CD4-positive, alpha-beta T cell treated with Interleukin-2 at 100 ng/mL for 4 hours (primary cell): Measurements from ENCODE around the gene CCDC197.
A peak's percentile ranks its signal among the peaks of the same experiment; 100 is the strongest.

ENCODE experiments used
- DNase-seq: peaks from one replicate; pipeline ENCODE4 v3.0.0-alpha.2; 2020; ENCODE audit warnings: low spot score

Gene CCDC197

DNA sequence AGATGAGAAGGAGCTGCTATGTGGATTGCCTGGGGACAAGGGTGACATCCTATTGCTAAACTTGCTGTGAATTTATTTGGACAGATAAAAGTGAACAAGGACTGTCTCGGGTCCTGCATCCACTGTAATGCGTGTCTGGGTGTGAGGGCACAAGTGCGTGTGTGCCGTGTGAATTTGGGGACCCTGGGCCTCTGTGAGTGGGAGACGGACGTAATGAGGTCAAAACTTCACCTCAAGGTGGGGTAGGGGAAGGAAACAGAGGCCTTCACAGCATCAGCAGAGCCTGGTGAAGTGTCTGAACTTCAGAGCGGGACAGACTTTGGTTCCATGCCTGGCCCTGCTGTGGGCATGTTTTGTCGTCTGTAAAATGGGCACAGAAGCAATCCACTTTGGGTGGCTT, 35.5 kb upstream of the CCDC197 start:
- no peak for DNase-seq

GRCh38 chr14:93962701-93963601, 34.1 kb upstream of the CCDC197 start:
- peak; percentile 61 for DNase-seq

DNA sequence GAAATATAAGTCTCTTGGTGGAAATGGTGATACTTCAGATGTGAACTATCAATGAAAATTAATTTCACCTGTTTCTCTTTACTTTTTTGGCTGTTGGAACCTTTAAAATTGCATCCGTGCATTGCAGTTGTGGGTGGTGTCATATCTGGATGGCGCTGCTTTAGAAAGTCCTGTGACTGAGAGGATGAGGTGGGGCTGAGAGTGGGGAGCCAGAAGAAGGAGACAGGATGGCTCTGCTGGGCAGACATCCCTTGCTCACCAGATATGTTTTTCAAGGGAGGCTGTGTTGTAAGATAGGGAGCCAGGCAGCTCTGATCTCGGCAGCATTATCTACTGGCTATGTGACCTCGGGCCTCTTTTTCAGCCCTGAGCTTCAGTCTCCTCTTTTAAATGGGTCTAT, 33.4 kb upstream of the CCDC197 start:
- no peak for DNase-seq

DNA sequence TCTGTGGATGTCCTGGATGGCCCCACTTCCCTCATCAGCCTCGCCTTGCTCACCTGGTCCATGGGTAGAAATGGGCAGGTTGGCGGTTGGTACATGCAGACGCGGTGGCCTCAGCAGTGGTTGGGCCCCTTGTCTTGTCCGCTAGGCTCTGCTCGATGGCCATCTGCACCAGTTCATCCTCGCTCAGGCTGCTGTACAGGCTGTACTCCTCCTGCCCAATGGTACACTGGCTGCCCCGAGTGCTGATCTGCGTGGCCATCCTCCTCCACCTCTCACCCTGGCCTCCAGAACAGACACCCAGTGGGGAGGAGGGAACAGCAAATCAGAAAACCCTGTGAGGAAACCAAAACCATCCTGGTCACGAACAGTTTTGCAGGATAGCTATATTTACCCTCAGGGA, 32.8 kb upstream of the CCDC197 start:
- no peak for DNase-seq

- DNase-seq = no peak
Measured at GRCh38 chr14:93964820-93965286, 32.2 kb upstream of the CCDC197 start.

- no peak for DNase-seq
Measured at GRCh38 chr14:93965287-93965821, 31.7 kb upstream of the CCDC197 start.

DNA sequence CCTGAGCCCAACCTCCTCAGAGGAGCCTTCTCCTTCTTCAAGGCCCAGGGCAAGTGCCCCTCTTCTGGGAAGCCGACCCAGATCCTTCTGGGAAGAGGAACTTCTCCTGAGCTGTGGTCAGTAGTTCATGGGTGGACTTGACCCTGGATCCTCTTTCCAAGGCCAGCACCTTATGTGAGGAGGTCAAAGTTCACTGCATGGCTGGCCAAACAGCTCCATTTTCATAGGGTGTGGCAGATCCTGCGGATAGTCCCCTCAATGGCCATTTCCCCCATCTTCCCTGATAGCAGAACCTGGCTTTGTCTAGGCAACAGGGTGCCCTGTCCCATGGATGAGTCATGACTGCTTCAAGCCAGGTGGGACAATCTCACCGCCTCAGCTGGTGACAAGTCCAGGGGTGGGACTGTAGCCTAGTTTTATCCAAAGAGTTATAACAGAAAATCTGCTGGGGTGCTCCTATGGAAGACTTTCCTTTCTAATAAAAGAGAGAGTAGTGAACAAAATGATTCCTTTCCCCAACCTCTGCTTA, 31.1 kb upstream of the CCDC197 start:
- DNase-seq = no peak

DNA sequence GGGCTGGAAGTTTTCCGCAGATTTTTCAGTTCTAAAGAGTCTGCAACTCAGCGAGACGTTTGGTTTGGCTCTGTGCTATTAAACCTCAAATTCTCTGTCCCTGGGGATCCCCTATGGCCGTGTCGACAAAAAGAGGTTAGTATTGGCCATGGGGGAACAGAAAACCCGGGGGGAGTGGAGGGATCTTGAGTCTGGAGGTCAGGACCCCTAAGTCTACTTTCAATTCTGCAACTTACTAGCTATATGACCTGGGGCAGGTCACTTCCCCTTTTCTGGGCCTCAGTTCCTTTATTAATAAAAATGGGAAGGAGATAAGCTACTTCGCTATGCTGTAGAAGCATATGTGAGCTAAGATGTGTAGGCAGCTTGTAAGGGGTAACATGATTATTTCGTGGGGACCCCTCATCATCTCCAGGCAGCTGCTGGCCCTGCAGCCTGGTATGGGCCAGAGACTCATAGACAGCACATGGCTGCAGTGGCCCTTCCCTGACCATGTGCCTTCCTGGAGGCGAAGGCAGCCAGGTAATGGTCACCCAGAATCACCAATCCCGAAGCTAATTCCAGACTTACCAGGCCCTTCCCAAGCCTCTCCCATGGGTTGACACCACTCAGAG, 29.4 kb upstream of the CCDC197 start:
- DNase-seq = no peak

DNA sequence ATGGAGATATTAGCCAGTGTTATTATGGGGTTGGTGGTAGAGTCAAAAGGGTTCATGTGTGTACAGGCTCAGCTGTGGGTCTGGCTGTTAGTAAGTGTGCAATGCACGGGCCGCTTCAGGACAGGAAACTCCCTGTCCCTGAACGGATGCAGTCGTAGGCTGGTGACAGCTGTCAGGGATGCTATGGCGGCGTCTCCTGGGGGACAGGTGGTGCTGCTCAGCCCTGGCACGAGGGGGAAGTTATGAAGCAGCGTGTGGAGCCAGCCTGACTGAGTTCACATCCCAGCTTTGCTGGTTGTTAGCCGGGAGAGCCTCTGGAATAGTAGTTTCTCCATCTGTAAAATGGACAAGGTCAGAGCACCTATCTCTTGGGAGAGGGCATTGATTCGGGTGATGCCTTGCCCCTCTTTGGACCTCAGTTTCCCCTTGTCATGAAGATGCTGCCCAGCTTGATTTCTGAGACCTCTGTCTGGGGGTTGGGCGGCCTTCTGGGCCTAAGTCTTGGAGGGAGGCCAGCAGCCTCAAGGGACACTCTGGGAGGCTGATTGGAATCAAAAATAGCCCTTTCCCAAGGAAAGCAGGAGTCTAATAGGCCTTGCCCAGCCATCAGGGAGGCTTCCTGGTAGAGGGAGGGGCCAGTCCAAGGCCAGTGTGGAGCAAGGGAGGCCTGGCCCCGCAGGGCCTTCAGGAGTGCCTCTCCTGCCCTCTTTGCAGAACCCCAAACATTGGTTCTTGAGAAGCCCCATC, 27.8 kb upstream of the CCDC197 start:
- DNase-seq = no peak

DNA sequence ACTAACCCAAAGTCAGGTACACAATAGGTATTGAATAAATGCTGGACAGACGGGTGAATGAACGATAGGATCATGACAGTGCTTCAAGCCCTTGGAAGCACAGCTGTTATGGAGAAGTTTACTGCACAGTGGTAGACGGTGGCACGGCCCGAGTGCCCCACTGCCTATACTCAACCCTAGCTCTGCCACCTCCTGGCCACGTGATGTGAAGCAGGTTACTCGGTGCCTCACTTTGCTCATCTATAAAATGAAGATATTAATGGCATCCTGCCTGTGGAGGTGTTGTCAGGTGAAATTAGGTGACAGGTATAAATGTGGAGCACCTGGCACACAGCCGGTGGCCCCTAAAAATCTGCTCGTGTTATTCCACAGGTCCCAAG, 26.5 kb upstream of the CCDC197 start:
- DNase-seq = peak; percentile 76

GRCh38 chr14:93970965-93971634, 26.0 kb upstream of the CCDC197 start:
- peak; percentile 27 for DNase-seq

- no peak for DNase-seq
Measured at GRCh38 chr14:93971635-93972027, 25.5 kb upstream of the CCDC197 start.

DNA sequence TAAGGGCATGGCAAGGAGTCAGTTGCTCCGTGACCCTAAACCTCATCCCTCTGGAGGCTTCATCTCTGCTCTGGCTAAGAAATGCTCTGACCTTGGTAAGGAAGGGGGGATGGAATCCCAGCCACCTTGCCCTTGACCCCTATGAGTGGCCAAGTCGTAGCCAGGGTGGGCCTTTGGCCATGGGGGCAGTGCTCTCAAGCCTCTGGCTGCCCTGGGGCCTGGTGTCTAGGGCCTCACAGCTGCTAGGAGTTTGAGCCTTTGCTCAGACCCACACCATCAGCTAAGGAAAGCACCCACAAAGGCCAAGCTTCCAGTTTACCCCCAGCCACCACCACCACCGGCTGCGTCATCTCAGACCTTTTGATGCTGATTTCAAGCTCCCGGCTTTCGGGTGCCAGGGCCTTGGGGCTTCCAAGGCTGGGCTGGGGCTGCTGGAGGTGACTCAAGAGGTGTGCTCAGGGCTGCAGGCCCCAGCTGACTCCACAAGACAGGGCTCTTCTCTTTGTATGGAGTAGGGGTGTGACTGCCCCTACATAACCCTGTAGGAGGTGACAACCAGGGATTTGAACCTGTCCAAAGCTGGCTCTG, 24.4 kb upstream of the CCDC197 start:
- DNase-seq = no peak

DNA sequence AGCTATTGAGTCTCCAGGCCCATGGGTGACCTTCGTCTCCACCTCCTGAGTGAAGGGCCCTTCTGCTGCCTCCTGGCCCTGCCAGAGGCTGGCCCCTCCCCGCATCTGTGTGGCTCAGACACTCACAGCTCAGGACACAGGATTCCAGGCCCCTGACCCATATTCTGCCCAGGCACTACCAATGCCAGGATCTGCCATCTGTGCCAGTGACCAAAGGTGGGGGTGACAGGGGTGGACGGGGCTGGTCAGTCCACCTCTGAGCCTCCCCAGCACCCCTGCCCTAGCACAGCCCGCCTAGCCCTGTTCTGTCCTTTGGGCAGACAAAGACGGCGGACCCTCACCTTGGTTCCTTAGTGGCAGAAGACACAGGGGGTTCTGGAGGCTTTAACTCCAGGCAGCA, 23.5 kb upstream of the CCDC197 start:
- no peak for DNase-seq

DNA sequence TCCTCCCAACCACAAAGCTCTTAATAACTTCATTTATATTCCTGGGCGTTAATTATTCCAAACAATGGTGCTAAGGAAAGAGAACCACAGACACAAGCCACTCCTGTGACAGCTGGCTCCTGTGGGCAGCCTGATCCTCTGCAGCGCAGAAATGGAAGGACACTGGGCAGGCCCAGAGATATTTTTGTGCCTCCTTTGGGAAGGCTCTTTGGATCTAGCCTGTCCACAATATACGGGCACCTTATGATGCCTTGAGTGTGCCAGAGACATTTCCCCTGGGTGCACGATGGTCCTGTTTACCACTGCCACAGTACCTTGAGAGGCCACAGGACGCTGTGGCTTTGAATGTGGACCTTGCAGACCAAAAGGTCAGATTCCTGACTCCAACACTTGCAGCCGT, 22.8 kb upstream of the CCDC197 start:
- DNase-seq = no peak

GRCh38 chr14:93974833-93975232, 22.3 kb upstream of the CCDC197 start:
- no peak for DNase-seq

DNA sequence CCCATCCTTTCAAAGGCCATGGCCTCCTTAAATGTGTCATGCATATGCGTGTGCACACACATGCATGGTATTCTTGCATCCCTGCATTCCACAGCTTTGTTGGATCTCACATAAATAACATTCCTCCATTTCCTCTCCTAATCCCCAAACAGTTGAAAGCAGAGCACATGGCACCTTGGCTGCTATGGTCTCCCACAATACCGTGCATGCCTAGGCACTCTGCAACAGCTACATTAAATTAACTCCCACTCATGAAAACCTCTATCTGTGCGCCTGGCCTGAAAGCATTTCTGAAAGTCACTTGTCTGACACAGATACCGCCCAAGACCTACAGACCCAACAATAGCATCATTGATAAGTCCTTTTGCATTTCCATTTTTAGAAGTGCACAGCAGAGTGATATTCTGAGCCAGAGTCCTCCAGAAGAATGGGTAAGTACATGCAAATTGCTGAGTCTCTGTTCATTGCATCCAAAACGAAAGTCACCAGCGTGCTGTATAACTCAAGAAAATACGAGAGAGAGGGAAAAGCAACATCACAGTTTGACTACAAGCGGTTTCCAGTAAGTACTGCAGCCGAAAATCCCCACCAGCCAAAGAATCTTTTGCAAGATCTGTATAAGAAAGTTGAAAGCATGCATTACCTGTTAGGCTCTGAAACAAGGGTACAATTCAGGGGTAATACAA, 21.2 kb upstream of the CCDC197 start:
- peak; percentile 25 for DNase-seq

DNA sequence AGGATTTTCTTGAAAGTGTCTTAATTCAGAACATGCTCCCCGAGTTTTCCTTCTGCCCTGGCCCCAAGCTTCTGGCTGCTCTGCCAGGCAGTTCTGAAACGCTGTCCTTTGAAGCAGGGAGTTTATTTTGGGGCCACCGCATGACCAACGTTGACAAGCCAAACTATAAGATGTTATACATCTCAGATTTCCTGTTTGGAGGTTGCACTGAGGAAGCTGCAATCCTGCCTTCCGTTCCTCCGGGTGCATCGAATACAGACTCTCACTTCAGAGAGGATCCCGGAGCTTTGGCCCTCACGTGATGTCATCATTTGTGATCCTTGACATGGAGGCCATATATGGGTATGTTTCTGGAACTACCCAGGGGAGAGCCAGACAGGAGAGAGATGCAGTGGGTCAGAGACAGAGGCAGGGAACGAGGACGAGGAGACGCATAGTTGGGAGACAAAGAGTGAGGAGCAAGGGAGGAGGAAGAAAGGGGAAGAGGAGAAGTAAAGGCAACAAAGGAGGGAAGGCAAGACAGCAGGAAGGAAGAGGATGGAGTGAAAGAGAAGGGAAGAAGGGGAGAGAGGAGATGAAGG, 20.5 kb upstream of the CCDC197 start, which contains the start of gene ASB2:
Gene ASB2, minus strand, starts transcription at position 94 of the 581 bp plus-strand sequence. CDS start 12,031 bp downstream, outside the sequence.
- DNase-seq = no peak

GRCh38 chr14:93977171-93977570, 19.9 kb upstream of the CCDC197 start:
- DNase-seq = no peak
